Esophagus muscularis mucosa (tissue), 4 donors: ENCODE data around the gene WWOX. TPM values are rescaled to one million over a fixed set of nuclear protein-coding genes. Genes with fewer than 3 reads are reported as not detected.

ENCODE experiments used
- DNase-seq: peaks from one replicate; pipeline ENCODE4 v3.0.0-alpha.2; 2017; ENCODE audit errors: extremely low spot score
- H3K27ac ChIP-seq, 4 donors: fragments of 200-600 bp; sonication (generic); replicated peaks in 1 of 4; 1 replicate in 3 of 4; 2 replicates in 1 of 4; pipeline ENCODE4 v1.5.1; 2016 to 2019; ENCODE audit warnings: mild to moderate bottlenecking in 1 of 4
- H3K27me3 ChIP-seq, 4 donors: fragments of 200-600 bp; sonication (generic); one replicate each; pipeline versions ENCODE4 v1.5.1 to v1.6.0; 2016 to 2019
- H3K36me3 ChIP-seq, 4 donors: fragments of 200-600 bp; sonication (generic); one replicate each; pipeline ENCODE4 v1.5.1; 2016 to 2019
- H3K4me1 ChIP-seq, 4 donors: fragments of 200-600 bp; sonication (generic); one replicate each; pipeline ENCODE4 v1.5.1; 2016 to 2019
- H3K4me3 ChIP-seq, 4 donors: fragments of 200-600 bp; sonication (generic); 1 replicate in 2 of 4; 2 replicates in 2 of 4; pipeline ENCODE4 v1.5.1; 2016 to 2019; ENCODE audit warnings: mild to moderate bottlenecking in 4 of 4, moderate library complexity in 1 of 4
- H3K9me3 ChIP-seq, 4 donors: fragments of 200-600 bp; sonication (generic); 1 replicate in 3 of 4; 2 replicates in 1 of 4; pipeline ENCODE4 v1.5.1; 2016 to 2019
- EP300 ChIP-seq: sonication (generic); formaldehyde crosslinking; IDR thresholded peaks from one replicate; pipeline ENCODE4 v1.6.1; 2017; ENCODE audit warnings: antibody characterized with exemption
- POLR2A ChIP-seq: fragments of 450-650 bp; IDR thresholded peaks from one replicate; pipeline ENCODE4 v1.6.1; 2017; ENCODE audit warnings: antibody characterized with exemption, moderate library complexity, mild to moderate bottlenecking, low read depth
- POLR2AphosphoS5 ChIP-seq, 2 donors: sonication (generic); formaldehyde crosslinking; IDR thresholded peaks; one replicate each; pipeline ENCODE4 v1.6.1; 2017; ENCODE audit warnings: antibody characterized with exemption in 2 of 2
- WGBS: methylation state at CpG from one replicate; pipeline ENCODE4 v1.1.5; 2018; 5-methylcytosine and 5-hydroxymethylcytosine counted together
- intact Hi-C: fragments of 100-400 bp; cut with DNase I; formaldehyde crosslinking; loops from one replicate; pipeline ENCODE4 v1.15.1; 2023
- total RNA-seq, 4 donors: library from RNA; depleted of rRNA; stranded (reverse); fragments of >200 nt; gene quantifications; one replicate each; pipeline versions ENCODE4 v1.1.0 to v1.2.1, GENCODE V29; 2016
- TF ChIP-seq, protein P1 (sequence below), 3 experiments: fragments of 200-600 bp in 2 of 3; fragments of 450-650 bp in 1 of 3; sonication (generic) in 2 of 3; IDR thresholded peaks; one replicate each; pipeline ENCODE4 v1.5.1; 2017 to 2019; ENCODE audit warnings: antibody characterized with exemption in 3 of 3, mild to moderate bottlenecking in 2 of 3, moderate library complexity in 1 of 3

Gene WWOX
- total RNA-seq, 4 donors from 2014 or later, result 14.4 to 27.8 (median 15.4) TPM

DNA sequence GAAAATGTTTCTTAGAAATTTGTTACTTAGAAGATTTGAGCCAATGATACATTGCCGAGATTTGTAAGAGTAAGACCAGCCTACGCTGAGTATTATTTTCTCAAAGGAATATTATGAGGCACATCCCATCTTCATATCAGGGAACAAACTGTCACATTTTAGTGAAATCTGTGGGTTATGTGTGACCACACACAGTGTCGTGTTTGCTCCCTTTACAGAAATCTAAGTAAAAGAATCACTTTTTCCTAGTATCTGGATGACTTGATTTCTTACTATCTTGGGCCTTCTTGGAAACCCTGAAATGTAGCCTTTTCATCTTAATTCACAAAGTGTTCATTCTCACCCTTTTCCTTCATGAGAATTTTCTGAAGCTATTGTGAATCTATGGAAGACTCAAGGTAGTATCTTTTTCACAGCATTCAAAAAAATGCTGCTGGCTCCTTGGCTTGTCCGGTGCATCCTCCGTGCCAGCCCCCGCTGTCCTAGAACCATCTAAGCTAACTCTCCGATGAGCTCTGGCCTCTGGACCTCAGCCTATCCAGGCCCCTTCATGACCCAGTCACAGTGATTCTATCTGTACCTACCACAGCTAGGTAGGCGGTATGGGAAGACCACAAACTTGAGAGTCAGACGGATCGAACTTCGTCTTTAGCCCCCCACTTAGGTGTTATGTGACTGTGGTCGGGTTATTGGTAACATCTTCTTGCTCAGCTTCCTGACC lies 976.8 kb downstream of the WWOX start:
- Histone ChIP-seq H3K36me3 (no peaks in the 10 kb centered on the region), H3K27me3 (no peaks in the 10 kb centered on the region), H3K27ac (no peak overlapping the region), H3K4me3 (no peak overlapping the region), H3K9me3 (no peaks in the 10 kb centered on the region), H3K4me1 (peaks cover 0 to 31% (median 23%) of the 10 kb centered on the region in 4 donors)
- intact Hi-C loops, result loop anchor here (10.0 kb wide), 1 partner anchor 529 kb away; the partner anchor contains the start of gene MAF
- TF ChIP-seq, protein P1, sequence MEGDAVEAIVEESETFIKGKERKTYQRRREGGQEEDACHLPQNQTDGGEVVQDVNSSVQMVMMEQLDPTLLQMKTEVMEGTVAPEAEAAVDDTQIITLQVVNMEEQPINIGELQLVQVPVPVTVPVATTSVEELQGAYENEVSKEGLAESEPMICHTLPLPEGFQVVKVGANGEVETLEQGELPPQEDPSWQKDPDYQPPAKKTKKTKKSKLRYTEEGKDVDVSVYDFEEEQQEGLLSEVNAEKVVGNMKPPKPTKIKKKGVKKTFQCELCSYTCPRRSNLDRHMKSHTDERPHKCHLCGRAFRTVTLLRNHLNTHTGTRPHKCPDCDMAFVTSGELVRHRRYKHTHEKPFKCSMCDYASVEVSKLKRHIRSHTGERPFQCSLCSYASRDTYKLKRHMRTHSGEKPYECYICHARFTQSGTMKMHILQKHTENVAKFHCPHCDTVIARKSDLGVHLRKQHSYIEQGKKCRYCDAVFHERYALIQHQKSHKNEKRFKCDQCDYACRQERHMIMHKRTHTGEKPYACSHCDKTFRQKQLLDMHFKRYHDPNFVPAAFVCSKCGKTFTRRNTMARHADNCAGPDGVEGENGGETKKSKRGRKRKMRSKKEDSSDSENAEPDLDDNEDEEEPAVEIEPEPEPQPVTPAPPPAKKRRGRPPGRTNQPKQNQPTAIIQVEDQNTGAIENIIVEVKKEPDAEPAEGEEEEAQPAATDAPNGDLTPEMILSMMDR (IDR thresholded peaks at IDR 0.05), result no peak
- TF ChIP-seq EP300 (no peak), POLR2A (no peak), POLR2AphosphoS5 (IDR thresholded peaks at IDR 0.05) (no peak)
- DNase-seq, result no peak
- 95% methylated on average over 12 of the region's 12 CpGs for WGBS

DNA sequence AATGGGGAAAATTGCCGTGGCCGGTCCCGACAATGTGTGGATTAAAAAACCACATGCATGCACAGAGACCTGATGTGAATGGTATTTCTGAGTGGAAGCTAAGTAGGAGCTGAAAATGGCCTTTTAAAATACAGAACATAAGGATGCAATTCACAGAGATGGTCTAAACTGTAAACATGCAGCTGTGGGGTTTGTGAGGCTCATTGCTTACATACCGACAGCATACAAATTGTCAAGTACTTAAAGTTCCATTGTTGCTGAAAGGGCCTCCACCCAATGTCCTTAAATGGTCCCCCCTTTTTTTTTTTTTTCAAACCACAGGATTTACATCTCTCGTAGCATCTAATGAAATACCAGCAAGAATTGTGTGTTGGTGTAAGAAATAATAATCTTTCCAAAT lies 977.9 kb downstream of the WWOX start:
- 90% methylated on average over 5 of the region's 5 CpGs for WGBS
- Histone ChIP-seq H3K4me1 (peaks cover 0 to 22% (median 15%) of the 10 kb centered on the region in 4 donors), H3K9me3 (no peaks in the 10 kb centered on the region), H3K27ac (no peak overlapping the region), H3K36me3 (no peaks in the 10 kb centered on the region), H3K27me3 (no peaks in the 10 kb centered on the region), H3K4me3 (no peak overlapping the region)
- intact Hi-C loops, result loop anchor here (10.0 kb wide), 1 partner anchor 527 kb away; the partner anchor contains the start of gene MAF
- TF ChIP-seq, protein P1 (IDR thresholded peaks at IDR 0.05), result no peak
- TF ChIP-seq EP300 (no peak), POLR2AphosphoS5 (IDR thresholded peaks at IDR 0.05) (no peak), POLR2A (no peak)
- no peak for DNase-seq

DNA sequence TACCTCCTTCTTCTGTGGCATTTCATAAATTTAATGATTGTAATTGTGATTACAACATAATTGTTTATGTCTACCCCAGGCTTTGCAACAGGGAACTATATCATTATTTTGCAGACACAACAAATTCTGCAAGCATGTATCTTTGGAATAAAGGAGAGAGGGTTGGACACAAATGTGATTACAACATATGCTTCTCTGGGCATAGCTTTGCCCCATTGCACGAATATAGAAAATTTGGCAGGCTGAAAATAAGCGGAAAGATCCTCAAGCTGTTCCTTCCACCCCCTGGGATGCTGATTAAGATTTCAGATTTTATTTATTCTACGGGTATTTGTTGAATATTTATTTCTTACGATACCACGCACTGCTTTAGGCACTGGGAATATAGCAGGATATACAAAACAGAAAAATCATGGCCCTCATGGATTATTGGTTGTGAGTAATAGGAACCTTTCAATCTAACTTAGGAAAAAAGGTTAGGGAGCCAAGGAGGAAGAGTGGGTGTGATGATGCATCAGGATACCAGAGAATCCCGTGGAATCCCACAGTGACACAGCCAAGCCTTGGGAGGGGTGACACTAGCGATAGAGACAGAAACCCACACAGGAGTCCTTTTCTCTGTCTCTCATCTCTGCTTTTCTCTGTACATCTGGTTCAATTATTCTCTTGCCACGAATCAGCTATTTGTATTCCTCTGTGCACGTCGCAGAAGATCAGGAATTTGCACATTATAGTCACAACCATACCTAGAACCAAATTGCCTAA lies 980.4 kb downstream of the WWOX start:
- no peak overlapping the region for H3K4me3 ChIP-seq
- H3K27ac ChIP-seq, result no peak overlapping the region
- no peak for DNase-seq
- peaks cover 0 to 11% (median 7%) of the 10 kb centered on the region in 4 donors for H3K4me1 ChIP-seq
- H3K36me3 ChIP-seq, result no peaks in the 10 kb centered on the region
- 91% methylated on average over 10 of the region's 10 CpGs for WGBS
- H3K27me3 ChIP-seq, result no peaks in the 10 kb centered on the region
- intact Hi-C loops, result loop anchor here (10.0 kb wide), 1 partner anchor 525 kb away; the partner anchor contains the start of gene MAF
- TF ChIP-seq POLR2AphosphoS5 (IDR thresholded peaks at IDR 0.05), result no peak
- TF ChIP-seq EP300, result no peak
- no peak for TF ChIP-seq POLR2A
- TF ChIP-seq, protein P1 (IDR thresholded peaks at IDR 0.05), result no peak
- no peaks in the 10 kb centered on the region for H3K9me3 ChIP-seq

DNA sequence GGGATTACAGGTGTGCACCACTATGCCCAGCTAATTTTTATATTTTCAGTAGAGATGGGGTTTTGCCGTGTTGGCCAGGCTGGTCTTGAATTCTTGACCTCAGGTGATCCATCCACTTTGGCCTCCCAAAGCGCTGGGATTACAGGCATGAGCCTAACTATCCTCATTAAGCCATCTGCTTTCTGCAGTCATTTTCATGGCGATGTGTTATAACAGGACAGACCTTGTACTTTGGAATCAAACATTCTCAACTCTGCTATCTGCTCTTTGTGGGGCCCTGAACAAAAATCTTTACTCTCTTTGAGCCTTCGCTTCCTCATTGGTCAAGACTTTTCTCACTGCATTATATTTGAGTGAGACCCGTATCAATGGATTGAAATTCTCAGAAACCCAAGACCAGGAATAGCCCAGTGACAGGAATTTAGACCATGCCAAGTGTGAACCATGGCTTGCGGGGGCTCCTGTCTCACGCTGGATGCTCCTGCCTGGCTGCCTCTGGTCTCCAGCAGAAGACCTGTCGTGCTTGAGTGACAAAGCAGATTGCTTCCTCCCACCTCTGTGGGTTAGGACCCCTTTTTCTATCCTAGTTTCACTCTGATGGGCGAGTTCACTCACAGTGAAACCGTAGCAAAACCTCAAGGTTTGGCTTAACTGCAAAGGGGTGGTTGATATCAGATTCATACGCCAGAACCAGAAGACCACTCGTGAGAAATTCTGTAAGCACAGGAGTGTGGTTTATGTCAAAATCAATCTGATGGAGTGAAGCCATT lies 982.0 kb downstream of the WWOX start:
- intact Hi-C loops, result no loop called here
- 90% methylated on average over 12 of the region's 12 CpGs for WGBS
- no peaks in the 10 kb centered on the region for H3K36me3 ChIP-seq

More for the DNA sequence above, 982.0 kb downstream of the WWOX start:
- no peak overlapping the region for H3K4me3 ChIP-seq
- TF ChIP-seq, protein P1 (IDR thresholded peaks at IDR 0.05), result no peak
- TF ChIP-seq EP300 (no peak), POLR2AphosphoS5 (IDR thresholded peaks at IDR 0.05) (no peak)
- H3K27me3 ChIP-seq, result no peaks in the 10 kb centered on the region
- H3K9me3 ChIP-seq, result no peaks in the 10 kb centered on the region
- no peak for DNase-seq
- no peak overlapping the region for H3K27ac ChIP-seq
- H3K4me1 ChIP-seq, result no peaks in the 10 kb centered on the region
